ENCODE data around the gene MVD. TPM values are rescaled to one million over a fixed set of nuclear protein-coding genes. Genes with fewer than 3 reads are reported as not detected.

MVD gene
- polyA plus RNA-seq, 3 donors, result 9.0 to 17.9 (median 12.2) TPM

- H3K4me1 ChIP-seq (ENCODE audit: control insufficient read depth in 1 of 2, insufficient read depth in 2 of 2, low read length in 2 of 2), result peaks cover 49 to 50% of the 10 kb centered on the region in 2 donors
- no peaks in the 10 kb centered on the region for H3K27me3 ChIP-seq (ENCODE audit: control insufficient read depth in 2 of 2, insufficient read depth in 2 of 2, low read length in 2 of 2)
- 97% methylated on average over 24 of the region's 25 CpGs for WGBS (ENCODE audit: insufficient coverage)
- intact Hi-C loops (cut with micrococcal nuclease), result no loop called here
- no peak for TF ChIP-seq CTCF (IDR thresholded peaks at IDR 0.05)
- Mint-ChIP-seq H3K4me1 (peaks cover 51% of the 10 kb centered on the region), H3K4me3 (no peak overlapping the region), H3K27me3 (ENCODE audit: low read depth in 3 of 3) (peaks cover 0 to under 1% (median 0%) of the 10 kb centered on the region in 3 donors), H3K9me3 (no peaks in the 10 kb centered on the region), H3K27ac (peak overlapping the region in 3 of 7 donors; percentile 35 to 54 (median 46)), H3K36me3 (peaks cover 57 to 75% of the 10 kb centered on the region in 2 donors)
- H3K36me3 ChIP-seq (replicated peaks in 1 of 2; ENCODE audit: control insufficient read depth in 1 of 2, insufficient read depth in 2 of 2, low read length in 2 of 2), result peaks cover 54 to 59% of the 10 kb centered on the region in 2 donors
- peaks cover 66% of the 10 kb centered on the region for H4K20me1 ChIP-seq (ENCODE audit: insufficient read depth, low read length)
- H3K9me3 ChIP-seq (replicated peaks in 1 of 2; ENCODE audit: control insufficient read depth in 1 of 2, insufficient read depth in 1 of 2, low read length in 2 of 2), result no peaks in the 10 kb centered on the region
- H3K4me3 ChIP-seq (replicated peaks in 1 of 3; ENCODE audit: low read depth in 2 of 3, low read length in 3 of 3), result no peak overlapping the region
- no peak for DNase-seq
- H3K9ac ChIP-seq (ENCODE audit: insufficient read depth, low read length, poor library complexity, severe bottlenecking), result no peak overlapping the region
- peaks cover 62% of the 10 kb centered on the region for H3K79me2 ChIP-seq (ENCODE audit: insufficient read depth, low read length)
- no peak overlapping the region for H3K4me2 ChIP-seq (replicated peaks; ENCODE audit: extremely low read depth, low read length, poor library complexity, severe bottlenecking)
- peak overlapping the region in 1 of 2 donors; percentile 20 for H3K27ac ChIP-seq (ENCODE audit: low read depth in 1 of 2, low read length in 2 of 2)
- H2AFZ ChIP-seq (ENCODE audit: insufficient read depth, low read depth, low read length, poor library complexity, severe bottlenecking), result no peak overlapping the region
Measured at GRCh38 chr16:88698646-88699045, 35.8 kb upstream of the MVD start.

- Histone ChIP-seq H3K79me2 (ENCODE audit: insufficient read depth, low read length) (peaks cover 56% of the 10 kb centered on the region), H3K27ac (ENCODE audit: low read depth in 1 of 2, low read length in 2 of 2) (peak overlapping the region in 1 of 2 donors; percentile 26), H3K9me3 (replicated peaks in 1 of 2; ENCODE audit: control insufficient read depth in 1 of 2, insufficient read depth in 1 of 2, low read length in 2 of 2) (no peaks in the 10 kb centered on the region), H4K20me1 (ENCODE audit: insufficient read depth, low read length) (peaks cover 66% of the 10 kb centered on the region), H3K36me3 (replicated peaks in 1 of 2; ENCODE audit: control insufficient read depth in 1 of 2, insufficient read depth in 2 of 2, low read length in 2 of 2) (peaks cover 54 to 59% of the 10 kb centered on the region in 2 donors), H2AFZ (ENCODE audit: insufficient read depth, low read depth, low read length, poor library complexity, severe bottlenecking) (no peak overlapping the region), H3K4me1 (ENCODE audit: control insufficient read depth in 1 of 2, insufficient read depth in 2 of 2, low read length in 2 of 2) (peaks cover 46 to 49% of the 10 kb centered on the region in 2 donors), H3K9ac (ENCODE audit: insufficient read depth, low read length, poor library complexity, severe bottlenecking) (no peak overlapping the region), H3K27me3 (ENCODE audit: control insufficient read depth in 2 of 2, insufficient read depth in 2 of 2, low read length in 2 of 2) (no peaks in the 10 kb centered on the region), H3K4me2 (replicated peaks; ENCODE audit: extremely low read depth, low read length, poor library complexity, severe bottlenecking) (no peak overlapping the region), H3K4me3 (replicated peaks in 1 of 3; ENCODE audit: low read depth in 2 of 3, low read length in 3 of 3) (no peak overlapping the region)
- WGBS (ENCODE audit: insufficient coverage), result 91% methylated on average over 35 of the region's 37 CpGs
- DNase-seq, result no peak
- Mint-ChIP-seq H3K27me3 (ENCODE audit: low read depth in 3 of 3) (no peaks in the 10 kb centered on the region), H3K36me3 (peaks cover 54 to 71% of the 10 kb centered on the region in 2 donors), H3K27ac (peak overlapping the region in 5 of 7 donors; percentile 46 to 87 (median 54)), H3K4me3 (no peak overlapping the region), H3K4me1 (peaks cover 50% of the 10 kb centered on the region), H3K9me3 (no peaks in the 10 kb centered on the region)
- intact Hi-C loops (cut with micrococcal nuclease), result no loop called here
- peak; percentile 22 for TF ChIP-seq CTCF (IDR thresholded peaks at IDR 0.05)
Measured at GRCh38 chr16:88697831-88698615, 35.1 kb upstream of the MVD start.

Data from CD14-positive monocyte (primary cell).